PFSK-1 (cell line): ENCODE results near the gene GUCY1A2.

ENCODE experiments used
- FOXP2 ChIP-seq: optimal IDR thresholded peaks from 2 replicates; pipeline ENCODE3; 2011; ENCODE audit warnings: borderline replicate concordance, control low read depth, inconsistent platforms; ENCODE audit not compliant: insufficient read depth; ENCODE audit errors: extremely low read length, extremely low read depth
- POLR2AphosphoS5 ChIP-seq: IDR thresholded peaks from 2 replicates; pipeline ENCODE4 v1.6.1; 2012; ENCODE audit warnings: low read depth, mild to moderate bottlenecking, control low read depth, low read length, moderate library complexity
- REST ChIP-seq, 2 experiments: IDR thresholded peaks; 2 replicates each; pipeline versions ENCODE4 v1.6.1 to v1.8.0; 2011 to 2012; ENCODE audit warnings: low read depth in 2 of 2, low read length in 2 of 2, control low read depth in 1 of 2, inconsistent platforms in 1 of 2, mild to moderate bottlenecking in 1 of 2, moderate library complexity in 1 of 2; ENCODE audit not compliant: insufficient read depth in 1 of 2
- SIN3A ChIP-seq: IDR thresholded peaks from 2 replicates; pipeline ENCODE4 v1.6.1; 2012; ENCODE audit warnings: mild to moderate bottlenecking, low read length, moderate library complexity, borderline replicate concordance; ENCODE audit not compliant: insufficient read depth
- TAF1 ChIP-seq: IDR thresholded peaks from 2 replicates; pipeline ENCODE4 v1.6.1; 2012; ENCODE audit warnings: low read length, control low read depth, borderline replicate concordance; ENCODE audit not compliant: insufficient read depth

Gene GUCY1A2

GRCh38 chr11:106821826-106822225 is 196.4 kb downstream of the GUCY1A2 start:
- TF ChIP-seq SIN3A, result no peak
- no peak for TF ChIP-seq REST (IDR thresholded peaks at IDR 0.05; ENCODE audit: insufficient read depth in 1 of 2, low read depth in 2 of 2, low read length in 2 of 2)
- TF ChIP-seq FOXP2, result no peak
- TF ChIP-seq TAF1, result no peak
- no peak for TF ChIP-seq POLR2AphosphoS5

GRCh38 chr11:106821291-106821690 is 197.0 kb downstream of the GUCY1A2 start:
- TF ChIP-seq TAF1, result no peak
- no peak for TF ChIP-seq FOXP2
- no peak for TF ChIP-seq SIN3A

- TF ChIP-seq FOXP2, result no peak
- TF ChIP-seq SIN3A, result no peak
- TF ChIP-seq POLR2AphosphoS5, result no peak
- TF ChIP-seq TAF1, result no peak
- no peak for TF ChIP-seq REST (IDR thresholded peaks at IDR 0.05; ENCODE audit: insufficient read depth in 1 of 2, low read depth in 2 of 2, low read length in 2 of 2)
Measured at GRCh38 chr11:106818443-106818842, 199.8 kb downstream of the GUCY1A2 start.

- TF ChIP-seq FOXP2, result no peak
- TF ChIP-seq POLR2AphosphoS5, result no peak
- TF ChIP-seq REST (IDR thresholded peaks at IDR 0.05; ENCODE audit: insufficient read depth in 1 of 2, low read depth in 2 of 2, low read length in 2 of 2), result no peak
- TF ChIP-seq SIN3A, result no peak
- no peak for TF ChIP-seq TAF1
Measured at GRCh38 chr11:106815209-106815608, 203.1 kb downstream of the GUCY1A2 start.

GRCh38 chr11:106813806-106814205 is 204.5 kb downstream of the GUCY1A2 start:
- no peak for TF ChIP-seq SIN3A

- TF ChIP-seq REST (IDR thresholded peaks at IDR 0.05; ENCODE audit: insufficient read depth in 1 of 2, low read depth in 2 of 2, low read length in 2 of 2) (no peak), TAF1 (no peak), POLR2AphosphoS5 (no peak), FOXP2 (no peak), SIN3A (no peak)
Measured at GRCh38 chr11:106794058-106794457, 224.2 kb downstream of the GUCY1A2 start.
